RWPE1 (cell line): ENCODE measurements around the gene MATR3.
A peak's percentile ranks its signal among the peaks of the same experiment; 100 is the strongest.
"Not testable (repeated sequence)": the region's sequence is repeated elsewhere in the genome, so short reads cannot be mapped to it uniquely, and the experiment has no call there.

Experiments
- CTCF ChIA-PET: fragments of 350-600 bp; sonication (Branson Sonifier 250); formaldehyde crosslinking; extraction: SDS; loops from one replicate; lab custom pipeline; 2021; lab: Yijun Ruan, JAX
- POLR2A ChIA-PET: fragments of 400-600 bp; formaldehyde crosslinking; extraction: SDS; loops from one replicate; lab custom pipeline; 2020; ENCODE audit warnings: antibody characterized with exemption; ENCODE audit not compliant: low non-redundant PET; lab: Yijun Ruan, JAX
- DNase-seq: peaks from one replicate; pipeline ENCODE4 v3.0.0; 2012; ENCODE audit warnings: low spot score
- H3K27ac ChIP-seq: fragments of 450-650 bp; 2 replicates; pipeline ENCODE4 v1.5.1; 2017
- TF ChIP-seq, protein P1 (sequence below): fragments of 450-650 bp; conservative IDR thresholded peaks from 2 replicates; pipeline ENCODE4 v1.5.1; 2017; ENCODE audit warnings: low read depth, mild to moderate bottlenecking

Gene MATR3

DNA sequence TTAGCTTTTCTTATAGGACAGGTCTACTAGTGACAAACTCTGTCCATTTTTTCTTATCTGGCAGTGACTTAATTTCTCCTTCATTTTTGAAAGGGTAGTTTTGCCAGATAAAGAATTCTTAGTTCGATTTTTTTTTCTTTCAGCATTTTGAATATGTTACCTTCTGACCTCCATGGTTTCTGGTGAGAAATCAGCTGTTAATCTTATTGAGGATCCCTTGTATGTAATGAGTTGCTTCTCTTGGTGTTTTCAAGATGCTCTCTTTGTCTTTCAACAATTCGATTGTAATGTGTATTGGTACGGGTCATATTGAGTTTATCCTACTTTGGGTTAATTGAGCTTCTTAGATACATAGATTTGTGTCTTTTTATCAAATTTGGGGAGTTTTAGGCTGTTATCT is 60.6 kb downstream of the MATR3 start:
- H3K27ac ChIP-seq: no peak overlapping the region
- DNase-seq: no peak
- POLR2A ChIA-PET: no interaction called here
- TF ChIP-seq, protein P1, sequence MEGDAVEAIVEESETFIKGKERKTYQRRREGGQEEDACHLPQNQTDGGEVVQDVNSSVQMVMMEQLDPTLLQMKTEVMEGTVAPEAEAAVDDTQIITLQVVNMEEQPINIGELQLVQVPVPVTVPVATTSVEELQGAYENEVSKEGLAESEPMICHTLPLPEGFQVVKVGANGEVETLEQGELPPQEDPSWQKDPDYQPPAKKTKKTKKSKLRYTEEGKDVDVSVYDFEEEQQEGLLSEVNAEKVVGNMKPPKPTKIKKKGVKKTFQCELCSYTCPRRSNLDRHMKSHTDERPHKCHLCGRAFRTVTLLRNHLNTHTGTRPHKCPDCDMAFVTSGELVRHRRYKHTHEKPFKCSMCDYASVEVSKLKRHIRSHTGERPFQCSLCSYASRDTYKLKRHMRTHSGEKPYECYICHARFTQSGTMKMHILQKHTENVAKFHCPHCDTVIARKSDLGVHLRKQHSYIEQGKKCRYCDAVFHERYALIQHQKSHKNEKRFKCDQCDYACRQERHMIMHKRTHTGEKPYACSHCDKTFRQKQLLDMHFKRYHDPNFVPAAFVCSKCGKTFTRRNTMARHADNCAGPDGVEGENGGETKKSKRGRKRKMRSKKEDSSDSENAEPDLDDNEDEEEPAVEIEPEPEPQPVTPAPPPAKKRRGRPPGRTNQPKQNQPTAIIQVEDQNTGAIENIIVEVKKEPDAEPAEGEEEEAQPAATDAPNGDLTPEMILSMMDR: no peak
- CTCF ChIA-PET: no interaction called here

- CTCF ChIA-PET, POLR2A ChIA-PET, DNase-seq: not testable (repeated sequence)
- 0 out of 2 replicates have a peak overlapping the region, but pooled peaks have one; percentile 4 for H3K27ac ChIP-seq
These were observed 62.4 kb downstream of the MATR3 start for GRCh38 chr5:139355900-139356299.

GRCh38 chr5:139358064-139358463 is 64.5 kb downstream of the MATR3 start:
- H3K27ac ChIP-seq: no peak overlapping the region
- CTCF ChIA-PET: interaction anchor here (0.6 kb wide), 1 partner anchor 66 kb away, joined by 5 read pairs; no protein-coding TSS in a partner anchor
- TF ChIP-seq, protein P1: no peak
- POLR2A ChIA-PET: no interaction called here
- no peak for DNase-seq

- ChIA-PET CTCF (no interaction called here), POLR2A (interaction anchor here (0.7 kb wide), 1 partner anchor 13 kb away, joined by 3 read pairs; no protein-coding TSS in a partner anchor)
- TF ChIP-seq, protein P1: no peak
These were observed 66.8 kb downstream of the MATR3 start for GRCh38 chr5:139360384-139360783.

GRCh38 chr5:139361835-139362429 is 68.4 kb downstream of the MATR3 start:
- ChIA-PET CTCF (interaction anchor here (0.6 kb wide), 1 partner anchor 39 kb away, joined by 3 read pairs; no protein-coding TSS in a partner anchor), POLR2A (no interaction called here)
- peak overlapping the region; percentile 4; the same call in 1 of the 2 replicates for H3K27ac ChIP-seq
- DNase-seq: no peak
- TF ChIP-seq, protein P1: no peak

More at GRCh38 chr5:139360384-139360783, 66.8 kb downstream of the MATR3 start:
- H3K27ac ChIP-seq: peak overlapping the region; percentile 45
- DNase-seq: no peak

DNA sequence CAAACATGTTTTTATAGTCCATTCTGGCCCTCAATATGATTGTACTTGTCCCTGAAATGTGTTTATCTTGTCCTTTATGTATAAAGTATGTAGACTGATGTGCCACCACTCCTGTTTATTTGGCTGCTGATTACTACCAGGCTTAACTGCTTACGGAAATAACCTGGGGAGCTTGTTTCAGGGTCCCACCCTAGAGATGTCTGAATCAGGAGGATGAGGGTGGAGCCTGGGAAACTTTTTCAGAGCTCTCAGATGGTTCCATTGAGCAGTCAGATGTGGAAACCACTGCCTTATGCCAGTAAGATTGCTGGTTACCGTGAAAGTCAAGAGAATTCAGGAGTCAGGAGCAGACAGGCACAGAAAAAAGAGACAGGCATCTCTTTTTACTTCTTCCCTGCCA is 70.4 kb downstream of the MATR3 start:
- ChIA-PET CTCF (interaction anchor here (0.5 kb wide), 1 partner anchor 723 kb away, joined by 3 read pairs; no protein-coding TSS in a partner anchor), POLR2A (no interaction called here)
- TF ChIP-seq, protein P1: no peak
- no peak for DNase-seq
- H3K27ac ChIP-seq: no peak overlapping the region

- ChIA-PET POLR2A (no interaction called here), CTCF (interaction anchor here (0.5 kb wide), 1 partner anchor 724 kb away, joined by 3 read pairs; no protein-coding TSS in a partner anchor)
- no peak overlapping the region for H3K27ac ChIP-seq
- TF ChIP-seq, protein P1: no peak
- no peak for DNase-seq
These were observed 70.9 kb downstream of the MATR3 start for GRCh38 chr5:139364466-139364865.
